HK-2 (cell line): ENCODE measurements around the gene SPEG.
A peak's percentile ranks its signal among the peaks of the same experiment; 100 is the strongest.

ENCODE experiments used
- DNase-seq: peaks from one replicate; pipeline ENCODE4 v3.0.0-alpha.2; 2018; ENCODE audit not compliant: unreplicated experiment

Gene SPEG

DNA sequence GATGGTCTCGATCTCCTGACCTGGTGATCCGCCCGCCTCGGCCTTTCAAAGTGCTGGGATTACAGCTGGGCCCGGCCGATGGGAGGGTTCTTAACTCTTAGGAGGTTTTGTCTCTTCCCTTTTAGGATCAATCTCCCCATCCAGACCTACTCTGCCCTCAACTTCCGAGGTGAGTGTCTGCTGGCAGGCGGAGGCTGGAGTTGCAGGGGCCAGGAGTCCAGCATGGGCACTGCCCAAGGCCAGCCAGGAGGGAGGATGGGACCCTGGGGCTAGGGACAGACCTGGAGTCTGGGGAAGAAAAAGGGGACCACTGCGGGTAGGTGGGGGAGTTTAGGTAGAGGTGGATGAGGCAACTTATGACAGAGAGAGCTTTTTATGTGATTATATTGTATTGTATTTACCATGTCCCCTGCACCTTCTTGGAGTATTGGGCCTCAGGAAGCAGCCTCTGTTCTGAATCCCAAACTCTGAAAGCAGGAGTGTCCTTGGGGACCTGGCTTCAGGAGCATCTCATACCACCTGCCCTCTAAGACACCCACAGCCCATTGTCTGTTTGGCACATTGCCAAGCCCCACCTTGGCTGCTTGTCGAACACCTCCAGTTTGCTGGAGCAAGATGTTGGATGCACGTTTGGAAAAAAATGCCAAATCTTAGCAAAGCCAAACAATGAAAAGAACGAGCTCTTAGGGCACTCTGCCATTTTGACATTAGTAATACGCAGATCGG is 10.8 kb upstream of the SPEG start:
- no peak for DNase-seq

- no peak for DNase-seq
Measured at GRCh38 chr2:219425238-219426067, 9.2 kb upstream of the SPEG start.

DNA sequence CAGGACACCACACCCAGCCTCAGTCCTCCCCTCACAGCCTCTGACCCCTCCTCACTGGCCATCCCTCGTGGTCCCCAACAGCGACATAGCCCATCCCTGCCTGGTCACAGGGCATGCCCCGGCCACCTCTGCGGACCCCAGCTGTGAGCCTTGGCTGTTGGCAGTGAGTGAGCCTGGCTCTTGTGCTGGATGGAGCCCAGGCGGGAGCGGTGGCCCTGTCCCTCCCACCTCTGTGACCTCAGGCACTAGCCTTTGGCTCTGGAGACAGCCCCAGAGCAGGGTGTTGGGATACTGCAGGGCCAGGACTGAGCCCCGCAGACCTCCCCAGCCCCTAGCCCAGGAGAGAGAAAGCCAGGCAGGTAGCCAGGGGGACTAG is 8.6 kb upstream of the SPEG start:
- DNase-seq: no peak

GRCh38 chr2:219426534-219427136 is 8.0 kb upstream of the SPEG start:
- DNase-seq: no peak

- DNase-seq: no peak
Measured at GRCh38 chr2:219428469-219428868, 6.2 kb upstream of the SPEG start.

DNA sequence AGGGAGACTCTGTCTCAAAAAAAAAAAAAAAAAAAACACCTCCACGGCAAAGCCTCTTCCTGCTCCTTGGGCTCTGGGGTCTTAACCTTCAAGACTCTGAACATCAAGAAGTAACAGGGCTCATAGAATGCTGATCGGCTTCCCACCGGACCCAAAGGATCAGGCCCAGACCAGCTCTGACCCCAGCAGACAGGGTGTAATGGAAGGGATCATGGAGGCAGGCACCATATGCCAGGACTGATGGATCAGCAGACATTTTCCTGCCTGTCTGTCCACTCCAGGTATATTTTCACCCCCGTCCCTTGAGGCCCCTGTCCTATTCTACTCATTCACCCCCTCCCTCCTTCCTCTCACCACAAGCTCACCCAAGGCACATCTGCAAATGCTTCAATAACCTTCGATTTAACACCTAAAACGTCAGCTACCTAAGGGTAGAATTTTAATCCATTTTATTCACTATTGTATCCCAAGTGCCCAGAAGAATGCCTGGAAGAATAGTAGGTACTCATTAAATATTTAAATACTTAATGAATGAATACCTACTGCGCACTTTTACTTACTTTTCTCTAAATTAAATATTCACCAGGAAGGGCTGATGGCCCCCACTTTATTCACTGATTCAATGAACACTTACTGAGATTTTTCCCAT is 4.6 kb upstream of the SPEG start:
- no peak for DNase-seq

DNA sequence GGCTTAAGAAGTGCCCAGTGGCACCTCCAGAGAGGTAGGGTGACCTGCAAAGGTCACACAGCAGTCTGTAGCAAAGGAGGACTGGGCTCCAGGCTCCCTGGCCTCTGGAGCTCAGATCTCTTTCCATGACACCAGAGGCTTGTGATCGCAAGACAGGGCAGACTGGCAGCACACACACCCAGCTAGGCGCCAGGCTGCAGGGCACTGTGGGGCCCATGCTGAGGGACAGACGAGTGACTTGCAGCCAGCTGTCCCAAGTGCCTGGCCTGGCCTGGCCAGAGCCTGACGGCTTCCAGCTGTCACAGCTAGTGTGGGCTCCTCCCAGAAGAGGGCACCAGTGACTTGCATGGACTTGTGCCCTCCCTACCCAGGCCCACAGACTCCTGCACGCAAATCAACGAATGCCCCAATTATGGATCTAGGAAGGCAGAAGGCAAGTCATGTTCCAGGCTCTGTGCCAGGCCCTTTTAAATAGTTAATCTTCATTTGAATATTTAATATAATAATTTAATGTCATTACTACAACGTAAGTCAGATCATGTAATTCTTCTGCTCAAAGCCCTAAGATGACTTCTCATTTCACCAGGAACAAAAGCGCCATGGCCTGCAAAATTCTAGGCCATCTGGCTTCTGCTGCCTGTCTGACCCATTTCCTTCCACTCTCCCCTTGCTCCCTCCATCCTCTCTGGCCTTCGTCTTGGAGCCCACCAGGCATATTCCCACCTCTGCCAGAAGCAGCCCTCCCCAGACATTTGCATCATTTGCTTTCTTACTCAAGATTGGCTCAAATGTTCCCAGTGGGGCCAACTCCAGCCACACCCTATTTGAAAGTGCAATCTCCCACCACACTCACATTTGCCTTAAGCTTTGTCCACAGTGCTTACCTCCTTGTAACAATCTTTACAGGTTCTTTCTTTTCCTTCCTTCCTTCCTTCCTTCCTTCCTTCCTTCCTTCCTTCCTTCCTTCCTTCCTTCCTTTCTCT is 3.7 kb upstream of the SPEG start:
- DNase-seq: peak; percentile 48

DNA sequence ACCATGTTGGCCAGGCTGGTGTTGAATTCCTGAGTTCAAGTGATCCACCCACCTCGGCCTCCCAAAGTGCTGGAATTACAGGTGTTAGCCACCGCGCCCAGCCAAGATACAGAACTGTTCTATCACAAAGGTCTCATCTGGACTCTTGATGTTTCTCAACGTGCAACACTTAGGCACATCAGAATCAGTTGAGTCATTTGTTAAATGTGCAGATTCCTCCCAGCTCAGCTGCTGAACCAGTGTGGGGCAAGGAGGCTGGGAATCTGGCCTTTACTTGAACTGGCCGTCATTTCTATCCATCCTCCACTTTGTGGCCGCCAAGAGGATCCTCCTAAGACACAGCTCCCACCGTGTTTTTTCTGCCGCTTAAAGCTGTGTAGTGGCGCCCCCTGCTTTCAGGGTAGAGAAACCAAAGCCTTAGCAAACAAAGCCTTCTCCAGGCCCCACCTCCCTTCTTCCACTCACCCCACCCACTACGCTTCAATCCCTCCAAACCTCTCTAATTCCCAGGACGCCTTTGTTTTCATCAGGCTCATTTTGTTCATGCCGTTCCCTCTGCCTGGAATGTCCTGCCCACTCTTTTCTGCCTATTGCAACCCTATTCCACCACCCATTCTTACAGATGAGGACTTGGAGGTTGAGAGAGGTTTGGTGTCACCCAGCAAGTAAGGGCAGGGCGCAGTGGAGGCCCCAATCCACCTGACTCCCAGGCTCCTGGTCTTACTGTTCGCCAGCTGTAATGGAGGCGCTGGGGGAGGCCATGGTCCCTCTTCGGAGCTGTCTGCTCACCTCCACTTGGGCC is 776 bp upstream of the SPEG start:
- DNase-seq: peak; percentile 25

GRCh38 chr2:219434468-219434717 is 250 bp upstream of the SPEG start:
- no peak for DNase-seq

- DNase-seq: no peak
Measured at GRCh38 chr2:219435701-219436100, 1.1 kb downstream of the SPEG start.

- no peak for DNase-seq
Measured at GRCh38 chr2:219436491-219436890, 1.8 kb downstream of the SPEG start.

DNA sequence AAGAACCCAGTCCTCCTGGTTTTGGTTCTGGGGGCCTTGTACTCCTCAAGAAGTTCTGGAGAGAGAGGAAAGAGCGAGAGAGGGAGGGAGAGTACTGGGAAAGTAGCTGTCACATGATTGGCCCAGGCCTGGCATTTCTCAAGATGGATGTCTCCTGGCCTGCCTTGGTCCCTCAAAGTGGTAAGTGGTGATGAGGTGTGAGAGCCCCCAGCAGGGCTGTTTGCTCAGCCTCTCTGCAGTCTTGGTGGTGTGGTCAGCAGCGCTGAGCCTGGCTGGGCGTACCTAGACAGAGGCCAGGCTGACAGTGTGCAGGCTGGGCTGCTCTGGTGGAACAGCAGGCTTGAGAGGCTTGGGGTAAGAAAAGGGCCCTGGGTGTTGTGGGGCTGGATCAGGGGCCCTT is 2.5 kb downstream of the SPEG start:
- no peak for DNase-seq

- no peak for DNase-seq
Measured at GRCh38 chr2:219437690-219438206, 3.1 kb downstream of the SPEG start.

DNA sequence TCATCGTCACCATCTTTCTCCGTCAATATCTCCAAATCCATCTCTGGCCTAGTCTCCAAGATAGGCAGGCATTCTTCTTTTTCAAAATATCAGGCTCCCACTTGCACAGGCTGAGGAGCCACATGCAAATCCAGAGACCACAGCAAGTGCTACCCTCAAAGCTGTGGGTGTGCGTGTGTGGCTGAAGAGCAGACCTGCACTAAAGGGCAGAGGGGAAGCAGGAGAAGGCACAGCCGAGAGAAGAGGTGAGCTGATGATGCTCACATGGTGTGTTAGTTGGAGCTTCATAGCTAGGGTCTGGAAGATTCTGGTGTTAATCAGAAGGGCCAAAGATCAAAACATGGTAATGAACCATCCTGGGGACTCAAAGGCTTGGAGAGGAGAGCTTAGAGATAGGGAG is 3.8 kb downstream of the SPEG start:
- DNase-seq: no peak

DNA sequence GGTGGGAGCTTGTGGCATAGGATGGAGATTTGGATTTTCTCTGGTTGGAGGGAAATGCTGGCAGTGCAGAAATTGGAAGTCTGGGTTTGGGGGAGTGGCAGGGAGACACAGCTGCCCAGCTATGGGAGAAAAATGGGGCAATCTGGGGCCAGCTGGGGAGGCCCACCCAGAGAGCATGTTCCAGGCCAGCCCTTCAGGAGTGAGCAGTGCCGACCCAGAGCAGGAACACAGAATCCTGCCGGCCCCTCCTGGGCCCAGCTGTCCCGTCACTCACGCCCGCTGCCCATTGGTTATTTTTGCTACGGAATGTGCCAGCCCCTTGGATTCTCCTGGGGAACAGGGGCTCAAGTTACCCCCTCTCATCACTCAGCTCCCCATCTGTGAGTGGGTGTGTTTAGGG is 4.9 kb downstream of the SPEG start:
- DNase-seq: no peak

GRCh38 chr2:219440388-219441256 is 6.0 kb downstream of the SPEG start:
- DNase-seq: no peak

DNA sequence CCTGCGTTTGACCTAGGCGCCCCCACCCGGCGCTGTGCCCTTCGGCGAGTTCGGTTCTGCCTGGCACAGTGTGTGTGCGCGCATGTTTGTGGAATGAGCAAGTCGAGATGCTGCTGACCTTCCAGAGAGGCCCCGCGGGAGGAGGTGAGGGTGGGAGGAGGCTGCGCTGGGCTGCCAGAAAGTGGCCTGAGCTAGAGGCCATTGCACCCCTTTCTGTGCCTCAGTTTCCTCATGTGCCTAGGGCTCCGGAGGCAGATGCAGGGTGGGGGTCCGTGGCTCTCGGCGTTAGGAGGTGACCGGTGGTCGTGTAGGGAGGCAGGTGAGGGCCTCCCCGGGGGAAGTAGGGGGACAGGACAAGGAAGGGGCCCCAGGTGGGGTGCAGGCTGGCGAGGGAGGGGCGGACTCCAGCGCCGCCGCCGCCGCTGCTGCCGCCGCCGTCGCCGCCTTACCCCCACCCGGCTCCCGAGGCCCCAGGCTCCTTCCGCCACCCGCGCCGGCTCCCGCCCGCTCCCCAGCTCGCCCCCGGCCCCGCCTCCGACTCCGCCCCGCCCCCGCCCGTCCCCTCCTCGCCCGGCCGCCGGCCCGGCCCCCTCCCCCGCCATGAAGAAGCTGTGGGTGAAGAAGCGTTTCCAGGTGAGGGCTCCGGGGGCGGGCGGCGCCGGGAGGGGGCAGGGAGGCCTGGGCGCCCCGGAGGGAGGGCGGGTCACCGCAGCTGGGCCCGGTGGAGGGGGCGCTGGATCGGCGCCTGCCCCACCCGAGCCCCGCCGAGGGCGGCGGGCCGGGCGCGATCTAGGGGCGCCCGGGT is 7.0 kb downstream of the SPEG start:
- DNase-seq: peak; percentile 73

- no peak for DNase-seq
Measured at GRCh38 chr2:219442256-219443015, 7.8 kb downstream of the SPEG start.
